ENCODE results near the gene IL9R.
"Not testable (repeated sequence)": the region's sequence is repeated elsewhere in the genome, so short reads cannot be mapped to it uniquely, and the experiment has no call there.

IL9R gene

GRCh38 chrX:155999751-156000150 is 2.3 kb downstream of the IL9R start:
- not testable (repeated sequence) for DNase-seq

- DNase-seq: no peak
These were observed 2.9 kb downstream of the IL9R start for GRCh38 chrX:156000361-156000926.

- no peak for DNase-seq
These were observed 3.6 kb downstream of the IL9R start for GRCh38 chrX:156001001-156001666.

GRCh38 chrX:156001667-156002021 is 4.1 kb downstream of the IL9R start:
- no peak for DNase-seq

GRCh38 chrX:156002507-156002906 is 5.0 kb downstream of the IL9R start:
- no peak for DNase-seq

- DNase-seq: no peak
These were observed 6.1 kb downstream of the IL9R start for GRCh38 chrX:156003486-156004185.

- no peak for DNase-seq
These were observed 6.8 kb downstream of the IL9R start for GRCh38 chrX:156004256-156004655.

GRCh38 chrX:156004740-156005139 is 7.2 kb downstream of the IL9R start:
- DNase-seq: no peak

- no peak for DNase-seq
These were observed 7.6 kb downstream of the IL9R start for GRCh38 chrX:156005144-156005543.

- not testable (repeated sequence) for DNase-seq
These were observed 9.0 kb downstream of the IL9R start for GRCh38 chrX:156006468-156006867.

- DNase-seq: not testable (repeated sequence)
These were observed 10.9 kb downstream of the IL9R start for GRCh38 chrX:156008379-156008778.

GRCh38 chrX:156008915-156009314 is 11.4 kb downstream of the IL9R start:
- no peak for DNase-seq

GRCh38 chrX:156009691-156010090 is 12.2 kb downstream of the IL9R start:
- DNase-seq: not testable (repeated sequence)

- not testable (repeated sequence) for DNase-seq
These were observed 15.9 kb downstream of the IL9R start for GRCh38 chrX:156013286-156013953.

GRCh38 chrX:156019846-156020245 is 22.4 kb downstream of the IL9R start:
- not testable (repeated sequence) for DNase-seq

- DNase-seq: not testable (repeated sequence)
These were observed 25.5 kb downstream of the IL9R start for GRCh38 chrX:156023002-156023401.

GRCh38 chrX:156024949-156025492 is 27.5 kb downstream of the IL9R start:
- DNase-seq: not testable (repeated sequence)

- DNase-seq: not testable (repeated sequence)
These were observed 31.2 kb downstream of the IL9R start for GRCh38 chrX:156028653-156029237.

GRCh38 chrX:156029296-156029695 is 31.8 kb downstream of the IL9R start:
- DNase-seq: not testable (repeated sequence)

- not testable (repeated sequence) for DNase-seq
These were observed 32.4 kb downstream of the IL9R start for GRCh38 chrX:156029707-156030442.

- DNase-seq: not testable (repeated sequence)
These were observed 33.0 kb downstream of the IL9R start for GRCh38 chrX:156030474-156030873.

All from NCI-H82 (cell line).